Rectal smooth muscle tissue (tissue), 1 donor: ENCODE results near the gene ASNS.

Source experiments
- H3K27ac ChIP-seq: one replicate; pipeline ENCODE4 v1.7.0; 2013; ENCODE audit warnings: low read depth, low read length, inconsistent platforms
- H3K27me3 ChIP-seq: one replicate; pipeline ENCODE4 v1.7.0; 2013; ENCODE audit warnings: low read length; ENCODE audit not compliant: control insufficient read depth, insufficient read depth
- H3K36me3 ChIP-seq: one replicate; pipeline ENCODE4 v1.7.0; 2013; ENCODE audit warnings: low read length; ENCODE audit not compliant: control insufficient read depth, insufficient read depth
- H3K4me1 ChIP-seq: one replicate; pipeline ENCODE4 v1.7.0; 2013; ENCODE audit warnings: low read length; ENCODE audit not compliant: control insufficient read depth, insufficient read depth
- H3K4me3 ChIP-seq: one replicate; pipeline ENCODE4 v1.7.0; 2013; ENCODE audit warnings: low read length
- H3K9ac ChIP-seq: one replicate; pipeline ENCODE4 v1.7.0; 2013; ENCODE audit warnings: low read length

Gene ASNS

GRCh38 chr7:97819161-97819560 is 53.0 kb downstream of the ASNS start:
- Histone ChIP-seq H3K4me1 (no peaks in the 10 kb centered on the region), H3K36me3 (no peaks in the 10 kb centered on the region), H3K4me3 (no peak overlapping the region), H3K9ac (no peak overlapping the region), H3K27ac (no peak overlapping the region), H3K27me3 (no peaks in the 10 kb centered on the region)

GRCh38 chr7:97818066-97818663 is 54.0 kb downstream of the ASNS start:
- no peaks in the 10 kb centered on the region for H3K36me3 ChIP-seq
- no peak overlapping the region for H3K4me3 ChIP-seq
- H3K4me1 ChIP-seq = no peaks in the 10 kb centered on the region
- H3K27me3 ChIP-seq = no peaks in the 10 kb centered on the region
- H3K27ac ChIP-seq = no peak overlapping the region
- H3K9ac ChIP-seq = no peak overlapping the region
